Peyer's patch (tissue), 4 donors: ENCODE measurements around the gene CDH4.

Experiments
- CTCF ChIP-seq, 6 experiments: fragments of 450-650 bp in 4 of 6; fragments of 200-600 bp in 2 of 6; sonication (generic) in 1 of 6; IDR thresholded peaks; one replicate each; pipeline ENCODE4 v1.5.1; 2017 to 2019; ENCODE audit warnings: antibody characterized with exemption in 6 of 6, mild to moderate bottlenecking in 3 of 6, moderate library complexity in 1 of 6
- POLR2A ChIP-seq, 2 donors: fragments of 450-650 bp; IDR thresholded peaks; one replicate each; pipeline ENCODE4 v1.5.1; 2017; ENCODE audit warnings: antibody characterized with exemption in 2 of 2, mild to moderate bottlenecking in 2 of 2, moderate library complexity in 2 of 2

GRCh38 chr20:61659246-61659993 is 407.4 kb downstream of the CDH4 start:
- no peak for TF ChIP-seq POLR2A (IDR thresholded peaks at IDR 0.05)
- no peak for TF ChIP-seq CTCF (IDR thresholded peaks at IDR 0.05)
